Coronary artery (tissue), 2 donors: ENCODE measurements around the gene HOXA9.

ENCODE experiments used
- DNase-seq: peaks from one replicate; pipeline ENCODE4 v3.0.0-alpha.2; 2017; ENCODE audit warnings: low spot score
- H3K27ac ChIP-seq, 2 donors: fragments of 200-600 bp; sonication (generic); one replicate each; pipeline ENCODE4 v1.5.1; 2016 to 2019
- H3K4me3 ChIP-seq: fragments of 200-600 bp; sonication (generic); 2 replicates; pipeline ENCODE4 v1.5.1; 2016; ENCODE audit warnings: mild to moderate bottlenecking, moderate library complexity
- CTCF ChIP-seq: fragments of 200-600 bp; sonication (generic); IDR thresholded peaks from one replicate; pipeline ENCODE4 v1.5.1; 2019; ENCODE audit warnings: antibody characterized with exemption

Gene HOXA9

GRCh38 chr7:27123007-27123476 lies 42.3 kb downstream of the HOXA9 start:
- DNase-seq, result peak; percentile 50
- TF ChIP-seq CTCF, result no peak
- Histone ChIP-seq H3K27ac (no peak overlapping the region), H3K4me3 (no peak overlapping the region)

GRCh38 chr7:27122077-27122910 lies 43.0 kb downstream of the HOXA9 start:
- no peak for TF ChIP-seq CTCF
- no peak overlapping the region for H3K4me3 ChIP-seq
- peak; percentile 62 for DNase-seq
- peak overlapping the region in 1 of 2 donors; percentile 3 for H3K27ac ChIP-seq

GRCh38 chr7:27121684-27122076 lies 43.7 kb downstream of the HOXA9 start:
- H3K27ac ChIP-seq, result no peak overlapping the region
- no peak for DNase-seq
- TF ChIP-seq CTCF, result no peak
- no peak overlapping the region for H3K4me3 ChIP-seq

GRCh38 chr7:27119412-27119911 lies 45.9 kb downstream of the HOXA9 start:
- Histone ChIP-seq H3K4me3 (no peak overlapping the region), H3K27ac (no peak overlapping the region)
- no peak for DNase-seq
- no peak for TF ChIP-seq CTCF

- H3K27ac ChIP-seq, result peak overlapping the region in 1 of 2 donors; percentile 46
- TF ChIP-seq CTCF, result no peak
- DNase-seq, result no peak
- H3K4me3 ChIP-seq, result peak overlapping the region; percentile 57
Measured at GRCh38 chr7:27118580-27118979, 46.8 kb downstream of the HOXA9 start.

GRCh38 chr7:27117887-27118491 lies 47.3 kb downstream of the HOXA9 start:
- H3K27ac ChIP-seq, result peak overlapping the region in 1 of 2 donors; percentile 46
- peak; percentile 58 for DNase-seq
- TF ChIP-seq CTCF, result no peak
- peak overlapping the region; percentile 57 for H3K4me3 ChIP-seq
